ENCODE measurements around the gene NUMA1. TPM values are rescaled to one million over a fixed set of nuclear protein-coding genes. Genes with fewer than 3 reads are reported as not detected.

NUMA1 gene
- total and polyA plus RNA-seq, 9 of the 15 experiments (the other 6 are each of a cell fraction or from before 2014, with no cell fraction given), result 4.1 to 104 (median 51.2) TPM

GRCh38 chr11:72122607-72123006, 42.3 kb upstream of the NUMA1 start (continued):
- no peak for TF ChIP-seq USF2 (CRISPR knock-in tag; IDR thresholded peaks at IDR 0.05)
- no peak for TF ChIP-seq TARDBP (IDR thresholded peaks at IDR 0.05)
- no peak for TF ChIP-seq ZNF551 (CRISPR knock-in tag; IDR thresholded peaks at IDR 0.05)
- TF ChIP-seq, protein P1, sequence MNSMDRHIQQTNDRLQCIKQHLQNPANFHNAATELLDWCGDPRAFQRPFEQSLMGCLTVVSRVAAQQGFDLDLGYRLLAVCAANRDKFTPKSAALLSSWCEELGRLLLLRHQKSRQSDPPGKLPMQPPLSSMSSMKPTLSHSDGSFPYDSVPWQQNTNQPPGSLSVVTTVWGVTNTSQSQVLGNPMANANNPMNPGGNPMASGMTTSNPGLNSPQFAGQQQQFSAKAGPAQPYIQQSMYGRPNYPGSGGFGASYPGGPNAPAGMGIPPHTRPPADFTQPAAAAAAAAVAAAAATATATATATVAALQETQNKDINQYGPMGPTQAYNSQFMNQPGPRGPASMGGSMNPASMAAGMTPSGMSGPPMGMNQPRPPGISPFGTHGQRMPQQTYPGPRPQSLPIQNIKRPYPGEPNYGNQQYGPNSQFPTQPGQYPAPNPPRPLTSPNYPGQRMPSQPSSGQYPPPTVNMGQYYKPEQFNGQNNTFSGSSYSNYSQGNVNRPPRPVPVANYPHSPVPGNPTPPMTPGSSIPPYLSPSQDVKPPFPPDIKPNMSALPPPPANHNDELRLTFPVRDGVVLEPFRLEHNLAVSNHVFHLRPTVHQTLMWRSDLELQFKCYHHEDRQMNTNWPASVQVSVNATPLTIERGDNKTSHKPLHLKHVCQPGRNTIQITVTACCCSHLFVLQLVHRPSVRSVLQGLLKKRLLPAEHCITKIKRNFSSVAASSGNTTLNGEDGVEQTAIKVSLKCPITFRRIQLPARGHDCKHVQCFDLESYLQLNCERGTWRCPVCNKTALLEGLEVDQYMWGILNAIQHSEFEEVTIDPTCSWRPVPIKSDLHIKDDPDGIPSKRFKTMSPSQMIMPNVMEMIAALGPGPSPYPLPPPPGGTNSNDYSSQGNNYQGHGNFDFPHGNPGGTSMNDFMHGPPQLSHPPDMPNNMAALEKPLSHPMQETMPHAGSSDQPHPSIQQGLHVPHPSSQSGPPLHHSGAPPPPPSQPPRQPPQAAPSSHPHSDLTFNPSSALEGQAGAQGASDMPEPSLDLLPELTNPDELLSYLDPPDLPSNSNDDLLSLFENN (IDR thresholded peaks at IDR 0.05; ENCODE audit: low read depth in 2 of 2, low read length in 2 of 2), result no peak
- no peak for TF ChIP-seq MED1 (CRISPR knock-in tag; IDR thresholded peaks at IDR 0.05; ENCODE audit: borderline replicate concordance)
- TF ChIP-seq MEIS2 (IDR thresholded peaks at IDR 0.05; ENCODE audit: partially characterized antibody), result peak; percentile 9
- TF ChIP-seq ARHGAP35 (IDR thresholded peaks at IDR 0.05; ENCODE audit: partially characterized antibody), result no peak
- TF ChIP-seq OTX1 (CRISPR knock-in tag; IDR thresholded peaks at IDR 0.05), result no peak
- no peak for TF ChIP-seq GABPB1 (CRISPR knock-in tag; IDR thresholded peaks at IDR 0.05)
- no peak for TF ChIP-seq ZNF668 (CRISPR knock-in tag; IDR thresholded peaks at IDR 0.05)
- TF ChIP-seq KLF10 (CRISPR knock-in tag; IDR thresholded peaks at IDR 0.05), result no peak
- TF ChIP-seq SIRT6 (IDR thresholded peaks at IDR 0.05; ENCODE audit: low read depth, low read length), result no peak
- TF ChIP-seq RFX7 (CRISPR knock-in tag; IDR thresholded peaks at IDR 0.05), result no peak
- no peak for TF ChIP-seq STAT5B (CRISPR knock-in tag; IDR thresholded peaks at IDR 0.05)
- no peak for TF ChIP-seq SMAD1 (IDR thresholded peaks at IDR 0.05; ENCODE audit: low read depth, low read length, partially characterized antibody)
- TF ChIP-seq, protein P2, sequence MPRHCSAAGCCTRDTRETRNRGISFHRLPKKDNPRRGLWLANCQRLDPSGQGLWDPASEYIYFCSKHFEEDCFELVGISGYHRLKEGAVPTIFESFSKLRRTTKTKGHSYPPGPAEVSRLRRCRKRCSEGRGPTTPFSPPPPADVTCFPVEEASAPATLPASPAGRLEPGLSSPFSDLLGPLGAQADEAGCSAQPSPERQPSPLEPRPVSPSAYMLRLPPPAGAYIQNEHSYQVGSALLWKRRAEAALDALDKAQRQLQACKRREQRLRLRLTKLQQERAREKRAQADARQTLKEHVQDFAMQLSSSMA (CRISPR knock-in tag; IDR thresholded peaks at IDR 0.05), result no peak
- TF ChIP-seq, protein P3, sequence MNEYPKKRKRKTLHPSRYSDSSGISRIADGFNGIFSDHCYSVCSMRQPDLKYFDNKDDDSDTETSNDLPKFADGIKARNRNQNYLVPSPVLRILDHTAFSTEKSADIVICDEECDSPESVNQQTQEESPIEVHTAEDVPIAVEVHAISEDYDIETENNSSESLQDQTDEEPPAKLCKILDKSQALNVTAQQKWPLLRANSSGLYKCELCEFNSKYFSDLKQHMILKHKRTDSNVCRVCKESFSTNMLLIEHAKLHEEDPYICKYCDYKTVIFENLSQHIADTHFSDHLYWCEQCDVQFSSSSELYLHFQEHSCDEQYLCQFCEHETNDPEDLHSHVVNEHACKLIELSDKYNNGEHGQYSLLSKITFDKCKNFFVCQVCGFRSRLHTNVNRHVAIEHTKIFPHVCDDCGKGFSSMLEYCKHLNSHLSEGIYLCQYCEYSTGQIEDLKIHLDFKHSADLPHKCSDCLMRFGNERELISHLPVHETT (CRISPR knock-in tag; conservative IDR thresholded peaks at IDR 0.05 in 1 of 2, IDR thresholded peaks at IDR 0.05 in 1 of 2), result no peak
- TF ChIP-seq RBM15 (IDR thresholded peaks at IDR 0.05; ENCODE audit: insufficient read depth, low read length), result no peak
- TF ChIP-seq TRIM24 (IDR thresholded peaks at IDR 0.05), result no peak
- no peak for TF ChIP-seq HMGN3 (IDR thresholded peaks at IDR 0.05; ENCODE audit: borderline replicate concordance, extremely low read depth, insufficient read length, low read depth, low read length)
- TF ChIP-seq PHF8 (IDR thresholded peaks at IDR 0.05; ENCODE audit: borderline replicate concordance, low read length), result no peak
- TF ChIP-seq ZFP36 (IDR thresholded peaks at IDR 0.05; ENCODE audit: low read depth, low read length, partially characterized antibody), result no peak
- no peak for TF ChIP-seq HLTF (IDR thresholded peaks at IDR 0.05)

Data from K562 (cell line).